ENCODE measurements around the gene SASH1.

GRCh38 chr6:148464319-148465010 lies 121.8 kb downstream of the SASH1 start:
- TF ChIP-seq CTCF (IDR thresholded peaks at IDR 0.05; ENCODE audit: low read depth, low read length, poor library complexity, severe bottlenecking), result peak; percentile 95
- TF ChIP-seq EZH2phosphoT487 (IDR thresholded peaks at IDR 0.05; ENCODE audit: borderline replicate concordance, low read length), result no peak

Measured in DOHH2 (cell line).